SK-N-MC (cell line): ENCODE results near the gene WASHC1.
"Not testable (repeated sequence)": the region's sequence is repeated elsewhere in the genome, so short reads cannot be mapped to it uniquely, and the experiment has no call there.

Source experiments
- EZH2 ChIP-seq: fragments of 200-600 bp; sonication (generic); IDR thresholded peaks from one replicate; pipeline ENCODE4 v1.6.1; 2017; ENCODE audit warnings: antibody characterized with exemption
- POLR2AphosphoS5 ChIP-seq: IDR thresholded peaks from 2 replicates; pipeline ENCODE4 v1.6.1; 2012; ENCODE audit warnings: mild to moderate bottlenecking, low read depth, low read length, borderline replicate concordance

DNA sequence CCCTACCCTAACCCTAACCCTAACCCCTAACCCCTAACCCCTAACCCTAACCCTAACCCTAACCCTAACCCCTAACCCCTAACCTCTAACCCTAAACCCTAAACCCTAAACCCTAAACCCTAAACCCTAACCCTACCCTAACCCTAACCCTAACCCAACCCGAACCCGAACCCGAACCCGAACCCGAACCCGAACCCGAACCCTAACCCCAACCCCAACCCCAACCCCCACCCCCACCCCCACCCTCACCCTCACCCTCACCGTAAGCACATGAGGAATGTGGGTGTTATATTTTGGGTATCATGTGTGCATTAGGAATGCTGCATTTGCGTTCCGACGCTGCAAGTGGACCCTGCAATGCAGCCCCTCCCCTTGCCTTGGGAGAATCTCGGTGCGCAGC is 19.0 kb downstream of the WASHC1 start:
- not testable (repeated sequence) for TF ChIP-seq EZH2, POLR2AphosphoS5
